SK-N-SH treated with all-trans-retinoic acid at 6 μM for 48 hours (cell line): ENCODE data around the gene ULBP3.

Experiments used
- ATAC-seq: fragments of 200-7000 bp; cut with Tn5 transposase; 3 replicates; pipeline ENCODE4 v1.9.1; 2020; ENCODE audit warnings: mild to moderate bottlenecking, moderate library complexity
- ARNTL ChIP-seq: fragments of 450-650 bp; formaldehyde crosslinking; IDR thresholded peaks from 2 replicates; pipeline ENCODE4 v1.5.0; 2020; ENCODE audit warnings: low read depth, mild to moderate bottlenecking, moderate library complexity, borderline replicate concordance
- BACH2 ChIP-seq: fragments of 250-450 bp; sonication (Bioruptor Pico); IDR thresholded peaks from 2 replicates; pipeline ENCODE4 v1.9.0; 2021; ENCODE audit warnings: mild to moderate bottlenecking, borderline replicate concordance
- CREB5 ChIP-seq: fragments of 250-450 bp; sonication (Bioruptor Pico); IDR thresholded peaks from 2 replicates; pipeline ENCODE4 v1.5.1; 2020; ENCODE audit warnings: low read depth, mild to moderate bottlenecking, moderate library complexity
- CSDC2 ChIP-seq: fragments of 250-450 bp; sonication (Bioruptor Pico); IDR thresholded peaks from 2 replicates; pipeline ENCODE4 v1.5.0; 2020; ENCODE audit warnings: mild to moderate bottlenecking, moderate library complexity
- ESRRG ChIP-seq: fragments of 250-450 bp; sonication (Bioruptor Pico); IDR thresholded peaks from 2 replicates; pipeline ENCODE4 v1.6.1; 2021; ENCODE audit warnings: mild to moderate bottlenecking
- GLIS3 ChIP-seq: fragments of 250-450 bp; sonication (Bioruptor Pico); IDR thresholded peaks from 2 replicates; pipeline ENCODE4 v1.5.0; 2020; ENCODE audit warnings: mild to moderate bottlenecking, moderate library complexity
- PATZ1 ChIP-seq: fragments of 250-450 bp; sonication (Bioruptor Pico); IDR thresholded peaks from 2 replicates; pipeline ENCODE4 v1.8.0; 2020; ENCODE audit warnings: mild to moderate bottlenecking, moderate library complexity, borderline replicate concordance
- POU6F1 ChIP-seq: fragments of 250-450 bp; sonication (Bioruptor Pico); IDR thresholded peaks from 2 replicates; pipeline ENCODE4 v1.8.0; 2021; ENCODE audit warnings: low read depth, mild to moderate bottlenecking, moderate library complexity, borderline replicate concordance
- PPARA ChIP-seq: fragments of 250-450 bp; sonication (Bioruptor Pico); IDR thresholded peaks from 2 replicates; pipeline ENCODE4 v1.5.0; 2020; ENCODE audit warnings: mild to moderate bottlenecking, borderline replicate concordance
- RARB ChIP-seq: fragments of 250-450 bp; sonication (Bioruptor Pico); IDR thresholded peaks from 2 replicates; pipeline ENCODE4 v1.8.0; 2021; ENCODE audit warnings: mild to moderate bottlenecking, moderate library complexity
- SNAI2 ChIP-seq: fragments of 250-450 bp; sonication (Bioruptor Pico); IDR thresholded peaks from 2 replicates; pipeline ENCODE4 v1.5.0; 2020; ENCODE audit warnings: mild to moderate bottlenecking, moderate library complexity
- TCF4 ChIP-seq: fragments of 250-450 bp; sonication (Bioruptor Pico); IDR thresholded peaks from 2 replicates; pipeline ENCODE4 v1.8.0; 2021; ENCODE audit warnings: mild to moderate bottlenecking, moderate library complexity, borderline replicate concordance
- TOX ChIP-seq: fragments of 250-450 bp; sonication (Bioruptor Pico); IDR thresholded peaks from 2 replicates; pipeline ENCODE4 v1.8.0; 2021; ENCODE audit warnings: mild to moderate bottlenecking, moderate library complexity, borderline replicate concordance
- TSHZ2 ChIP-seq: fragments of 250-450 bp; sonication (Bioruptor Pico); IDR thresholded peaks from 2 replicates; pipeline ENCODE4 v1.5.0; 2020; ENCODE audit warnings: mild to moderate bottlenecking, moderate library complexity
- ZC3H10 ChIP-seq: fragments of 250-450 bp; sonication (Bioruptor Pico); IDR thresholded peaks from 2 replicates; pipeline ENCODE4 v1.5.1; 2021; ENCODE audit warnings: mild to moderate bottlenecking, moderate library complexity
- ZFP3 ChIP-seq: fragments of 250-450 bp; sonication (Bioruptor Pico); IDR thresholded peaks from 2 replicates; pipeline ENCODE4 v1.5.0; 2020; ENCODE audit warnings: mild to moderate bottlenecking, moderate library complexity
- ZFP30 ChIP-seq: fragments of 450-650 bp; formaldehyde crosslinking; IDR thresholded peaks from 2 replicates; pipeline ENCODE4 v1.5.0; 2022; ENCODE audit warnings: mild to moderate bottlenecking, moderate library complexity
- ZNF565 ChIP-seq: fragments of 450-650 bp; formaldehyde crosslinking; conservative IDR thresholded peaks from 2 replicates; pipeline ENCODE4 v1.5.0; 2020; ENCODE audit warnings: low read depth, mild to moderate bottlenecking, moderate library complexity
- ZNF70 ChIP-seq: fragments of 450-650 bp; formaldehyde crosslinking; IDR thresholded peaks from 2 replicates; pipeline ENCODE4 v1.5.0; 2020; ENCODE audit warnings: mild to moderate bottlenecking, moderate library complexity
- ZNF8 ChIP-seq: fragments of 450-650 bp; formaldehyde crosslinking; IDR thresholded peaks from 2 replicates; pipeline ENCODE4 v1.5.0; 2020; ENCODE audit warnings: mild to moderate bottlenecking, moderate library complexity

Gene ULBP3

GRCh38 chr6:150032598-150032997 is 36.3 kb downstream of the ULBP3 start (continued):
- TF ChIP-seq POU6F1 (CRISPR knock-in tag) = no peak

GRCh38 chr6:150030611-150031010 is 38.3 kb downstream of the ULBP3 start:
- TF ChIP-seq CREB5 (CRISPR knock-in tag) = no peak
- no peak for TF ChIP-seq PATZ1 (CRISPR knock-in tag)
- TF ChIP-seq ZNF565 = no peak
- TF ChIP-seq ZFP30 (CRISPR knock-in tag) = no peak
- TF ChIP-seq TOX = no peak
- TF ChIP-seq ZFP3 (CRISPR knock-in tag) = no peak
- no peak for TF ChIP-seq TCF4 (CRISPR knock-in tag)
- TF ChIP-seq CSDC2 (CRISPR knock-in tag) = no peak
- no peak for TF ChIP-seq GLIS3
- no peak for TF ChIP-seq ZNF70
- TF ChIP-seq ZNF8 (CRISPR knock-in tag) = no peak
- no peak for TF ChIP-seq SNAI2 (CRISPR knock-in tag)
- no peak for TF ChIP-seq RARB (CRISPR knock-in tag)
- TF ChIP-seq, all 23 proteins: peak for 0
- no peak for ATAC-seq

GRCh38 chr6:150029749-150030148 is 39.2 kb downstream of the ULBP3 start:
- ATAC-seq = no peak
- no peak for TF ChIP-seq ZFP3 (CRISPR knock-in tag)
- no peak for TF ChIP-seq ESRRG (CRISPR knock-in tag)
- no peak for TF ChIP-seq ZC3H10 (CRISPR knock-in tag)
- TF ChIP-seq CREB5 (CRISPR knock-in tag) = no peak
- TF ChIP-seq BACH2 (CRISPR knock-in tag) = no peak
- TF ChIP-seq RARB (CRISPR knock-in tag) = no peak
- TF ChIP-seq SNAI2 (CRISPR knock-in tag) = no peak

GRCh38 chr6:150029276-150029675 is 39.6 kb downstream of the ULBP3 start:
- TF ChIP-seq RARB (CRISPR knock-in tag) (no peak), ESRRG (CRISPR knock-in tag) (no peak), ZNF565 (no peak), ARNTL (CRISPR knock-in tag) (no peak), TSHZ2 (CRISPR knock-in tag) (no peak), ZFP3 (CRISPR knock-in tag) (no peak), PPARA (CRISPR knock-in tag) (no peak), ZC3H10 (CRISPR knock-in tag) (no peak), SNAI2 (CRISPR knock-in tag) (no peak), GLIS3 (no peak), ZFP30 (CRISPR knock-in tag) (no peak), ZNF70 (no peak), PATZ1 (CRISPR knock-in tag) (no peak)
- ATAC-seq = no peak
